ENCODE data around the gene PHF8.

PHF8 gene

DNA sequence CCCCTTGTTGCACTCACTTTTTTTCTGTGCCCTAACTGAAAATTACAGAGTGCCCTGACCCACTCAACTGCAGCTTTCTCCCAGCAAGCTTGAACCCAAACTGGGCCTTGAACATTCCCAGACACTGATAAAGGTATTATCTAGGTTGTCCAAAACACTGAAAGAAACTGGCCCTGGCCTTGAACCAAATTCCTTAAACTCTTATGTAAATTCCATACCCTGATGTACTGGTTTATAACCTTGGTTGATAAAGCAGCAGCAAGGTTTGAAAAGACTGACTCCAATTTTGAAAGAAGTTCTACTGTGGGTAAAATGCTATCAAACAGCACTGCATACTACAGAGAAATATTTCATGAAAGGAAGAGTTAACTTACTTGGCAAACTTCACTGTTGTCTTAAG is 125.6 kb downstream of the PHF8 start:
- no peaks in the 10 kb centered on the region for H3K36me3 ChIP-seq (ENCODE audit: insufficient read depth)
- H3K79me2 ChIP-seq (ENCODE audit: insufficient read depth, low read depth) = no peaks in the 10 kb centered on the region
- H3K4me2 ChIP-seq = no peak overlapping the region
- H3K27me3 ChIP-seq (ENCODE audit: insufficient read depth, low read depth) = no peaks in the 10 kb centered on the region
- no peaks in the 10 kb centered on the region for H4K20me1 ChIP-seq (ENCODE audit: insufficient read depth)
- H3K27ac ChIP-seq = no peak overlapping the region
- TF ChIP-seq, protein P1, sequence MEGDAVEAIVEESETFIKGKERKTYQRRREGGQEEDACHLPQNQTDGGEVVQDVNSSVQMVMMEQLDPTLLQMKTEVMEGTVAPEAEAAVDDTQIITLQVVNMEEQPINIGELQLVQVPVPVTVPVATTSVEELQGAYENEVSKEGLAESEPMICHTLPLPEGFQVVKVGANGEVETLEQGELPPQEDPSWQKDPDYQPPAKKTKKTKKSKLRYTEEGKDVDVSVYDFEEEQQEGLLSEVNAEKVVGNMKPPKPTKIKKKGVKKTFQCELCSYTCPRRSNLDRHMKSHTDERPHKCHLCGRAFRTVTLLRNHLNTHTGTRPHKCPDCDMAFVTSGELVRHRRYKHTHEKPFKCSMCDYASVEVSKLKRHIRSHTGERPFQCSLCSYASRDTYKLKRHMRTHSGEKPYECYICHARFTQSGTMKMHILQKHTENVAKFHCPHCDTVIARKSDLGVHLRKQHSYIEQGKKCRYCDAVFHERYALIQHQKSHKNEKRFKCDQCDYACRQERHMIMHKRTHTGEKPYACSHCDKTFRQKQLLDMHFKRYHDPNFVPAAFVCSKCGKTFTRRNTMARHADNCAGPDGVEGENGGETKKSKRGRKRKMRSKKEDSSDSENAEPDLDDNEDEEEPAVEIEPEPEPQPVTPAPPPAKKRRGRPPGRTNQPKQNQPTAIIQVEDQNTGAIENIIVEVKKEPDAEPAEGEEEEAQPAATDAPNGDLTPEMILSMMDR (conservative IDR thresholded peaks at IDR 0.05; ENCODE audit: low read depth, low read length) = no peak
- H3K4me1 ChIP-seq (ENCODE audit: low read depth, poor library complexity, severe bottlenecking) = no peaks in the 10 kb centered on the region
- no peak overlapping the region for H3K4me3 ChIP-seq (IDR thresholded peaks at IDR 0.05; ENCODE audit: insufficient read depth, low read depth, low read length)
- no peak overlapping the region for H3K9ac ChIP-seq
- H2AFZ ChIP-seq (ENCODE audit: low read depth) = no peak overlapping the region

DNA sequence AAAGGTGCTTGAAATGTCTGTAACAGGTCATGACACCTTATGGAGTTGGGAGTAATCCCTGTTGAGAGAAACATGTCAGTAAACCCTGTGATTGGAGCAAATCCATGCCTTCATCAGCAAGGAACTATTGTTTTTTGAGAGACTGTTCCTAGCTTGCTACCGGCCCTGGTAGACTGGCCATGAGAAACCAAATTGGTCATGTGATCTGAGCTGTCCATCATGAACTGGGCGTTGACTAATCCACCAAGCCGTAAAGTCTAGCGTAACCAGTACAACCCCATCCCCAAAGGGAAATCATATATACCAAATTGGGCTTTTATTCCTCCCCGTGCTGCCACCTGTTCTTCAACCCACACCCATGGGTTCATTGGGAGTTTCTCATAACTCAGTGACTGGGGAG is 143.7 kb downstream of the PHF8 start:
- H3K27me3 ChIP-seq (ENCODE audit: insufficient read depth, low read depth) = no peaks in the 10 kb centered on the region
- H3K79me2 ChIP-seq (ENCODE audit: insufficient read depth, low read depth) = no peaks in the 10 kb centered on the region
- no peaks in the 10 kb centered on the region for H3K36me3 ChIP-seq (ENCODE audit: insufficient read depth)
- no peak overlapping the region for H3K9ac ChIP-seq
- H2AFZ ChIP-seq (ENCODE audit: low read depth) = no peak overlapping the region
- H3K27ac ChIP-seq = no peak overlapping the region
- H3K4me2 ChIP-seq = no peak overlapping the region
- no peak overlapping the region for H3K4me3 ChIP-seq (IDR thresholded peaks at IDR 0.05; ENCODE audit: insufficient read depth, low read depth, low read length)
- no peaks in the 10 kb centered on the region for H4K20me1 ChIP-seq (ENCODE audit: insufficient read depth)
- TF ChIP-seq, protein P1 (conservative IDR thresholded peaks at IDR 0.05; ENCODE audit: low read depth, low read length) = no peak
- no peaks in the 10 kb centered on the region for H3K4me1 ChIP-seq (ENCODE audit: low read depth, poor library complexity, severe bottlenecking)

DNA sequence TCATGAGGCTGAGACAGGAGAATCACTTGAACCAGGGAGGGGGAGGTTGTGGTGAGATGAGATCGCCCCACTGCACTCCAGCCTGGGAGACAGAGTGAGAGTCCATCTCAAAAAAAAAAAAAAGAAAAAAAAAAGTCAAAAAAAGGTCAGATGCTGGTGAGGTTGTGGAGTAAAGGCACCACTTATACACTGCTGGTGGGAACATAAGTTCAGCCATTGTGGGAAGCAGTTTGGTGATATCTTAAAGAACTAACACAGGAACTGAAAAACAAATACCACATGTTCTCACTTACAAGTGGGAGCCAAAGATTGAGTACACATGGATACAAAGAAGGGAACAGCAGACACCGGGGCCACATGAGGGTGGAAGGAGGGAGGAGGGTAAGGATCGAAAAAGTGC is 149.0 kb downstream of the PHF8 start:
- Histone ChIP-seq H3K27me3 (ENCODE audit: insufficient read depth, low read depth) (no peaks in the 10 kb centered on the region), H3K36me3 (ENCODE audit: insufficient read depth) (no peaks in the 10 kb centered on the region), H2AFZ (ENCODE audit: low read depth) (no peak overlapping the region), H4K20me1 (ENCODE audit: insufficient read depth) (no peaks in the 10 kb centered on the region), H3K9ac (no peak overlapping the region), H3K79me2 (ENCODE audit: insufficient read depth, low read depth) (no peaks in the 10 kb centered on the region), H3K4me3 (IDR thresholded peaks at IDR 0.05; ENCODE audit: insufficient read depth, low read depth, low read length) (no peak overlapping the region), H3K4me1 (ENCODE audit: low read depth, poor library complexity, severe bottlenecking) (no peaks in the 10 kb centered on the region), H3K27ac (no peak overlapping the region), H3K4me2 (no peak overlapping the region)
- TF ChIP-seq, protein P1 (conservative IDR thresholded peaks at IDR 0.05; ENCODE audit: low read depth, low read length) = no peak

All from KMS-11 (cell line).